Activated T-helper 2 cell treated with anti-CD3 and anti-CD28 coated beads, Interferon-gamma antibody, Interleukin-2, Interleukin-4, amounts not matched to agents 10 μg/mL and 5 μg/mL and 100 μg/mL, durations not matched to agents 14 hours and 24 hours and 36 hours (primary cell): ENCODE measurements around the gene UNC5C. TPM values are rescaled to one million over a fixed set of nuclear protein-coding genes. Genes with fewer than 3 reads are reported as not detected.

Source experiments
- DNase-seq: peaks from one replicate; pipeline ENCODE4 v3.0.0; 2021; ENCODE audit warnings: low spot score
- H3K27ac Mint-ChIP-seq: one replicate; pipeline ENCODE4 v1.8.0; 2021; ENCODE audit warnings: mixed read lengths
- H3K27me3 Mint-ChIP-seq: one replicate; pipeline ENCODE4 v1.8.0; 2021; ENCODE audit warnings: low read depth, mixed read lengths
- H3K36me3 Mint-ChIP-seq: one replicate; pipeline ENCODE4 v1.8.0; 2021; ENCODE audit warnings: low read depth, mixed read lengths
- H3K4me1 Mint-ChIP-seq: one replicate; pipeline ENCODE4 v1.8.0; 2021; ENCODE audit warnings: low read depth, mixed read lengths
- H3K4me3 Mint-ChIP-seq: one replicate; pipeline ENCODE4 v1.8.0; 2021; ENCODE audit warnings: low read depth, mild to moderate bottlenecking, moderate library complexity, mixed read lengths
- H3K9me3 Mint-ChIP-seq: one replicate; pipeline ENCODE4 v1.8.0; 2021; ENCODE audit warnings: mixed read lengths
- intact Hi-C: fragments of 100-400 bp; cut with micrococcal nuclease; formaldehyde crosslinking; loops from one replicate; pipeline ENCODE4 v1.15.1; 2023
- total RNA-seq: library from RNA; stranded (reverse); gene quantifications from 2 replicates; pipeline ENCODE4 v1.2.3, GENCODE V29; 2022

Gene UNC5C
- total RNA-seq, 1 donor from 2014 or later, result 0.11 TPM

DNA sequence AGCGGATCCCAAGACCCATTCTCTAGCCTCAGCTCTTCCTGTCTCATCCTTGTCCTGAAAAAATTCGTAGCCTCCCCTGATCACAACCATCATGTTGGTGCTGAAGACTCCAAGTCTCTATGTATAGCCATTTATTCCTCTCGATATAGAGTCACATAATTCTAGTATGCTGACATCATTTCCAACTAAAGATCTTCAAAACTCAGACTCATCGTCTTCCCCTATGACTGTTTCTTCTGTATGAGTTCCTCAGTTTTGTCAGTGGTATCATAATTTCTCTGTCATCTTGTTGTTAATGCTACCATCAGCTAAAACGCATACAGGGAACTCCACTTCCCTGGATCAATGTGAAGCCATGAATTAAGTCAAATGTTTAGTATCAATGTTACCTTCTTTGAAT lies 41.2 kb downstream of the UNC5C start:
- Mint-ChIP-seq H3K36me3 (no peaks in the 10 kb centered on the region), H3K27me3 (peaks cover 13% of the 10 kb centered on the region), H3K9me3 (no peaks in the 10 kb centered on the region), H3K4me1 (peaks cover 1% of the 10 kb centered on the region), H3K27ac (no peak overlapping the region), H3K4me3 (no peak overlapping the region)
- intact Hi-C loops, result no loop called here
- no peak for DNase-seq

DNA sequence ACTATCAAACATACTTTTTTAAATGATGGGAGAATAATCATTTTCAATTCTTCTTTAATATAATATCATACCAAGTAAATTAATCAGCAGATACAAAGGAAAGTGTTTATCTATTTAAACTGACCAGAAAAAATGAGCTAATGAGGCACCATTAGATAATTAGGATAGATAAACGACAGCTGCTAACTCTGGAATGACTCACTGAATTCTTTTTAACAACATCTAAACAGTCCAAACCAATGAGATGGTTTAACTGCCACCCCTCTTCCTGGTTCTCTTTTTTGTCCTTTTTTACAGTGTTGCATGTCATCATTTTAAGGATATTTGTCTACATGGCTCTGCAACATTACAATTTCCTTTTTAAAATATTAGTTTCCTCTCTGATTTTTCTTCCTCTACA lies 41.6 kb downstream of the UNC5C start:
- intact Hi-C loops, result no loop called here

DNA sequence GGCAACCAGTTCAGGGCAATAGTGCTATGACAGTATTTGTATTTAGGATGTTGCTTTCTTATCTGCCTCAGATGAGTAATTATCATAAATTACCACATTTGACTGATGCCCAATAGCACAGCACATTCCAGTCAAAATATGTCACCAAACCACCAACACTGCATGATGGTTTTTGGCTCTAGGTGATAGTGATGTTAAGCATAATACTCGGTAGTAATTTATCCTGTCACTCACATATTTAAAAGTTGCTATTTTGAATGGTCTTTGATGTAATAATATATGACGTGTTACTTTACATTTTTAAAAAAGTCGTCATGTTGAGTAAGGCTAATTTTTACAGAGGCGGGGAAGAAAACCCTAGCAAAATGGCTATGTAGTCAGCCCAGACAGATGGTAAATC lies 42.5 kb downstream of the UNC5C start:
- Mint-ChIP-seq H3K4me3 (no peak overlapping the region), H3K36me3 (no peaks in the 10 kb centered on the region), H3K27me3 (peaks cover 8% of the 10 kb centered on the region), H3K4me1 (peaks cover 1% of the 10 kb centered on the region), H3K27ac (no peak overlapping the region), H3K9me3 (no peaks in the 10 kb centered on the region)
- no peak for DNase-seq
- intact Hi-C loops, result no loop called here

More for the DNA sequence above, 41.6 kb downstream of the UNC5C start:
- H3K4me3 Mint-ChIP-seq, result no peak overlapping the region
- peaks cover 11% of the 10 kb centered on the region for H3K27me3 Mint-ChIP-seq
- H3K9me3 Mint-ChIP-seq, result no peaks in the 10 kb centered on the region
- H3K36me3 Mint-ChIP-seq, result no peaks in the 10 kb centered on the region
- no peak for DNase-seq
- peaks cover 1% of the 10 kb centered on the region for H3K4me1 Mint-ChIP-seq
- no peak overlapping the region for H3K27ac Mint-ChIP-seq

DNA sequence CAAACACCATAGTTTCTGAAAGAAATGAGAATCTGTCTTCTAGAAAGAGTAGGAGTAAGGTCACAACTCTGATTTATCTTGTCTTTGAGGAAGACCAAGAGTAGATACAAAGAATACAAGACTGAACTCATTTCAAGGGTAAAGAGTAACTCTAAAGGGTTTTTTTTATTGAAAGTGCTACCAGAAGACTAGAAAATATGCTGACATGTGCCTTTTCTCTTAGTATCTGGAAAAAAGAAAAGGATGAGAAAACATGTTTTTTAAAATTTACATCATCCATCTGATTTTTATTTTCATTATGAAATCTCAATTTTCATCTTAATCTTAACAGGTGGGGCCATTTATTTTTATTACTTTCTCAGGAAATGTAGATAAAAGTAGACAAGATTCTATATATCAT lies 43.0 kb downstream of the UNC5C start:
- intact Hi-C loops, result no loop called here

DNA sequence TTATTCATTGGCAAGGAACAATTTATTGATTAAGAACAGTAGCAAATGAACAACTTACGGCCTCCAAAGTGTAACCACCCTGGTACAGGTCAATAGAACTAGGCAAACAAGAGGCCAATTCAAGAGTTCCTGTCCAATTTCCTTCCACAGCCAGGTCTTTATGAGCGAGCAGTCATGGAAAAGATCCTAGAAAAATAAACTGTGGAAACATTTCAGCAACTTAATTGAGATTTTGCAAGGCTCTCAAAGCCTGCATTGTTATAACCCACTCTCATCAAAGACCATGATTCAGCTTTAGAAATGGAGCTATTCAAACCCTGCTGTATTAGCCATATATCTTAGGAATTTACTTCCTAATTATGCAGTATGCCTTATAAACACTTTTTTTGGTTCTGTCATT lies 43.6 kb downstream of the UNC5C start:
- Mint-ChIP-seq H3K36me3 (no peaks in the 10 kb centered on the region), H3K9me3 (no peaks in the 10 kb centered on the region)
- intact Hi-C loops, result no loop called here

More for the DNA sequence above, 43.0 kb downstream of the UNC5C start:
- Mint-ChIP-seq H3K27me3 (peaks cover 5% of the 10 kb centered on the region), H3K27ac (no peak overlapping the region), H3K9me3 (no peaks in the 10 kb centered on the region), H3K36me3 (no peaks in the 10 kb centered on the region), H3K4me3 (no peak overlapping the region), H3K4me1 (peaks cover 1% of the 10 kb centered on the region)
- DNase-seq, result no peak

DNA sequence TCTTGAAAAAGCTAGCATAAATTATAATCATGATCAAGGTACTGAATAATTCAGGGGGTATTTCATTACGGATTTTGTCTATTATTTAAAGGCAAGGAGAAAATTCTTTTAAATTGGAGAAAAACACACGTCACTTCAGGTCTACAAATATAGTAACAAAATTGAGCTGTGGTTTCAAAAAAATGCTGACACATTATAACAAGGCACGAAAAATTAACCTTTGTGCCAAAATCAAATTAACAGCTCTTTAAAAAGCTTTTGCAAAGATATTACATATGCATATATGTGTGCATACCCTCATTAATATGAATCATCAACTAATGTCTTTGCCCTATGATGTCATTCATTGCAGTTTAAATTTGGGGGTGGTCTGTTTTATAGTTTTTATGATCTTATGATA lies 44.3 kb downstream of the UNC5C start:
- intact Hi-C loops, result no loop called here
- H3K9me3 Mint-ChIP-seq, result no peaks in the 10 kb centered on the region
- peaks cover 1% of the 10 kb centered on the region for H3K4me1 Mint-ChIP-seq
- no peaks in the 10 kb centered on the region for H3K36me3 Mint-ChIP-seq
- DNase-seq, result no peak
- peaks cover 4% of the 10 kb centered on the region for H3K27me3 Mint-ChIP-seq
- H3K27ac Mint-ChIP-seq, result no peak overlapping the region
- H3K4me3 Mint-ChIP-seq, result no peak overlapping the region

More for the DNA sequence above, 43.6 kb downstream of the UNC5C start:
- DNase-seq, result no peak
- Mint-ChIP-seq H3K4me3 (no peak overlapping the region), H3K4me1 (peaks cover 1% of the 10 kb centered on the region), H3K27me3 (peaks cover 4% of the 10 kb centered on the region), H3K27ac (no peak overlapping the region)

DNA sequence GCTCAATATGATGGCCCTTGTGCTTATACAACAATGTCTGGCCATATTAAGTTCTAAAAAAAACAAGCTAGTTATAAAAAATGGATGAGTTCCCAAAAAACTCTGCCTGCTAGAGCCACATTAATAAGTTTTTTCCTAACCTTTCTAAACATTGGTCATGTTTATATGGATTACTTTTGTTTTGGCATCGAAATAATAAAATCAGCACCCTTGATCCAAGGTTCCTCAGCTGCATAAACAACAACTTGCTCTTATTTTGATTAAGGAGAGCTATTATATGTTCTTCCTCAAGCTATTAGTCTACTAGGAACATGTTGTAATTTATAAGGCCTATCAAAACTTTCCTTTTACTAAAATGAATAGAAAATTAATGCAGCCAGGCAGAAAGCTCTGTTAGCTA lies 48.4 kb downstream of the UNC5C start:
- no peaks in the 10 kb centered on the region for H3K36me3 Mint-ChIP-seq
- no peaks in the 10 kb centered on the region for H3K9me3 Mint-ChIP-seq
- H3K27ac Mint-ChIP-seq, result no peak overlapping the region
- no peak overlapping the region for H3K4me3 Mint-ChIP-seq
- intact Hi-C loops, result no loop called here
- H3K4me1 Mint-ChIP-seq, result no peaks in the 10 kb centered on the region
- peaks cover 3% of the 10 kb centered on the region for H3K27me3 Mint-ChIP-seq
- DNase-seq, result no peak

DNA sequence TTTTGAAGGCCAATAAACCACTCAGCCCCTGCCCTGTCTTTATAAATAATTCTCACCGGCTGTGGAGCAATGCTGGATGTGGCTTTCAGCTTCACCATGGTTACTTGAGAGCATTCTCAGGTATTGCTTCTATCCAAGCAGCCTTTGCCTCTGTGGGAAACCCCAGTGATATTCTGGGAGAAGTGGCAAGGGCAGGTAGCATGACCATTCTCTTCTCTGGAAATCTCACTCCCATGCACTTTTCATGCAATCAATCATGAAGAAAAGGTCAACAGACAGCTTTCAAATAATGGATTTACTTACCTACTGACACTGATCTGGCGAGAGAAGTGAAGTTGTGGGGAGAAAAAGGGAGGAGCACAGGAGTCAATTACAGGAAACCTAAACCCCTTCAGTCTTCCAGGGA lies 49.5 kb downstream of the UNC5C start:
- intact Hi-C loops, result no loop called here
- H3K36me3 Mint-ChIP-seq, result no peaks in the 10 kb centered on the region
- no peaks in the 10 kb centered on the region for H3K4me1 Mint-ChIP-seq
- no peak overlapping the region for H3K4me3 Mint-ChIP-seq
- H3K27me3 Mint-ChIP-seq, result peaks cover 4% of the 10 kb centered on the region
- H3K27ac Mint-ChIP-seq, result no peak overlapping the region
- DNase-seq, result no peak
- H3K9me3 Mint-ChIP-seq, result no peaks in the 10 kb centered on the region

DNA sequence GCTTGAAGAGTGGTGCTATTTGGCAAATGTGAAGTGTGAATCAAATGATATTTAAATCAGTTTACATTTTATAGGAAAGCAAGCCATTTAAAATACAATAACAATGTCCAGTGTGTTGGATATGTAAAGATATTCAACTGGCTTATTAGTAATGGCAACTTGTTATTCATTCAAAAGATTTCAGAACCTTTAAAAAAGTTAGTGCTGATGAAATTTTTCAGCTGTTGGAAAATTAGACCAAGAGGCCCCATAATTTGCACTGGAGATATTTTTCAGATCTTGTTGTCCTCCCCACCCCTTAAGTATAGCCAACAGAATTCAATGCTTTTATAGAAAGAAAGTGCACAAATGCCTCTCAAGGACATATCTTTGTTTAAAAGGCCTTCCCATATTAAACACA lies 54.6 kb downstream of the UNC5C start:
- no peak for DNase-seq
- H3K36me3 Mint-ChIP-seq, result no peaks in the 10 kb centered on the region
- no peak overlapping the region for H3K4me3 Mint-ChIP-seq
- no peaks in the 10 kb centered on the region for H3K9me3 Mint-ChIP-seq
- H3K27ac Mint-ChIP-seq, result no peak overlapping the region
- intact Hi-C loops, result no loop called here
- no peaks in the 10 kb centered on the region for H3K4me1 Mint-ChIP-seq
- peaks cover 1% of the 10 kb centered on the region for H3K27me3 Mint-ChIP-seq

DNA sequence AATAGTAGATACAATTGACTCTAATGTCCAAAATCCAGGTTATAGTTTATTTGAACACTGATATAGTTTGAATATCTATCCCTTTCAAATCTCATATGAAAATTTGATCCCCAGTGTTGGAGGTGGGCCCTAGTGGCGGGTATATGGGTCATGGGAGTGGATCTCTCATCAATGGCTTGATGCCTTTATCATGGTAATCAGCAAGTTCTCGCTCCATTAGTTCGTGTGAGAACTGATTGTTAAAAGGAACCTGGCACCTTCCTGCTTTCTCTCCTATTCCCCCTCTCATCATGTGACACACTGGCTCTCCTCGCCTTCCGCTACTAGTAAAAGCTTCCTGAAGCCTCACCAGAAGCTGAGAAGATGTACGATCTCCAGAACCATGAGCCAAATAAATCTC lies 70.1 kb downstream of the UNC5C start:
- Mint-ChIP-seq H3K9me3 (no peaks in the 10 kb centered on the region), H3K4me1 (no peaks in the 10 kb centered on the region), H3K27ac (no peak overlapping the region), H3K27me3 (peaks cover 2% of the 10 kb centered on the region), H3K4me3 (no peak overlapping the region), H3K36me3 (no peaks in the 10 kb centered on the region)
- DNase-seq, result no peak
- intact Hi-C loops, result no loop called here

DNA sequence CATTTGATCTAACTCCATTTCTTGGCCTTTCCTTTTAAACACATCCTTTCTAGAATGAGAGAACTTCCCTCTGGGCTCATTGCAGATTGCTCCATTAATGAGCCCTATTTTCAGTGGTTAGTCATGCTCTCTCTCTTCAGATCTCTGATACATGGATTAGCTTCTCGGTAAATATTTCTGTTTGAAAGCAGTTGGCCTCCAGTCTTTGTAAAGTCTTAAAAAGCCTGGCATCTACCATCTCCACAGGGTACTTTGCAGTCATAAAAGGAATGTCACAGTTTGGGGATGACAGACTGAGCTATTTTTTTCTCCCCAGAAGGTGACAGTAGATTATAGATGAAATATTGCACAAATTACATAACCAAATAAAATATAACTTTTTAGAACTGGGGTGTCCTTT lies 72.7 kb downstream of the UNC5C start:
- no peak overlapping the region for H3K4me3 Mint-ChIP-seq
- H3K9me3 Mint-ChIP-seq, result no peaks in the 10 kb centered on the region
- peaks cover 10% of the 10 kb centered on the region for H3K27me3 Mint-ChIP-seq
- DNase-seq, result no peak
- no peaks in the 10 kb centered on the region for H3K4me1 Mint-ChIP-seq
- H3K36me3 Mint-ChIP-seq, result no peaks in the 10 kb centered on the region
- intact Hi-C loops, result no loop called here
- no peak overlapping the region for H3K27ac Mint-ChIP-seq

DNA sequence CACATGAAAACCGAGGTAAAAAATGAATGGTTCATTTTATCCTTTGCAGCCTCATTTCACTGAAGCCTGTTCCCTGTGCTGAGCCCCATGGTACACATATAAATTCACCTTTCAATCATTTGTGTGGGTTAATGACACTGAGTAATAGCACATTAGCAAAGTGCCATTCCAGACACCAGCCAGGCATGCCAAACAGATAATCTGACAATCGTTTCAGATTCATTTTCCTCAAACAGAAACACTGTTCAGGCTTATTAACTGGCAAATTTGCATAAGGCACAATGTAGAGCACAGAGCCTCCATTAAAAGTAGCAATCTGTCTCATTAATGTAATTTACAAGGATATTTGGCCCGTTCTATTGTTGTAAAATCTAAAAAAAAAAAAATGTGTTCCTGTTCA lies 76.2 kb downstream of the UNC5C start:
- Mint-ChIP-seq H3K27ac (no peak overlapping the region), H3K27me3 (peaks cover 10% of the 10 kb centered on the region), H3K4me1 (no peaks in the 10 kb centered on the region), H3K4me3 (no peak overlapping the region), H3K9me3 (no peaks in the 10 kb centered on the region), H3K36me3 (no peaks in the 10 kb centered on the region)
- intact Hi-C loops, result no loop called here
- no peak for DNase-seq

DNA sequence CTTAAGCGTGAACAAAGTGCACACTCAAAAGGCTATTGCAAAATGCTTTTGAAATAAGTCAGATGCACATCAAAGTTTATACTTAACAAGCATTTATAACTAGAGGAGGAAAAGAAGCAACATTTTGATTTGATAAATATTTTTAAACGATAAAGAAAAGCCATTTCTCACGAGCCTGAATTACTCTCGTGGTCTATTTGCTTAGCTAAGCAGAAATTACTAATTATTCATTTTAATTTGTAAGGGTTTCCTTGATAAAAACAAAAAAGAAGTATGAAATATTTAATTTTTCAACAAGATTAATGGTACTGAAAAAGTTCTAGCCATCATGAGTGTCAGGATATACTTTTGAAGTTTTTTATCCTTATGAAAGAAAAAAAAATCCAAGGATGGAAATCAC lies 78.2 kb downstream of the UNC5C start:
- Mint-ChIP-seq H3K27ac (no peak overlapping the region), H3K4me3 (no peak overlapping the region), H3K36me3 (no peaks in the 10 kb centered on the region), H3K9me3 (no peaks in the 10 kb centered on the region), H3K27me3 (peaks cover 8% of the 10 kb centered on the region), H3K4me1 (no peaks in the 10 kb centered on the region)
- intact Hi-C loops, result no loop called here
- no peak for DNase-seq

DNA sequence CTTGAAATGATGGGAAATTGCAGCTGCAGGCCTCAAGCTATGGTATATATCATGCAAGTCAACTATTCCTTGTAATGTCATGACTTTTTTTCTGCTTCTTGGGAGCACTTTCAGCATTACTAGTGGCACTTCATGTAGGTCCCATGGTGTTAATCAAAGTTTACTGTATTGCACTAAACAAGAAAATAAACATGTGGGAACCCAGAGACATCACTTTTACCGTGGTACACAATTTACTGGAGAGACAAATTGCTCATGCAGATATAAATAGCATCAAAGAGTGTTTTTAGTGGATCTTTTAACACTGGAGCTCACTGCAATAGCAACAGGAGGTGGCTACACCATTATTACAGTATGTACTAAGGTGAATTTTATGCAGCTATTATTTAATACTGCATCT lies 79.2 kb downstream of the UNC5C start:
- intact Hi-C loops, result no loop called here
- DNase-seq, result no peak
- Mint-ChIP-seq H3K4me3 (no peak overlapping the region), H3K27me3 (peaks cover 8% of the 10 kb centered on the region), H3K9me3 (no peaks in the 10 kb centered on the region), H3K4me1 (no peaks in the 10 kb centered on the region), H3K27ac (no peak overlapping the region), H3K36me3 (no peaks in the 10 kb centered on the region)
